H9 (cell line): ENCODE measurements around the gene MERTK. TPM values are rescaled to one million over a fixed set of nuclear protein-coding genes. Genes with fewer than 3 reads are reported as not detected.
A peak's percentile ranks its signal among the peaks of the same experiment; 100 is the strongest.

ENCODE experiments used
- DNase-seq: peaks from one replicate; pipeline ENCODE4 v3.0.0-alpha.2; 2017
- H2AFZ ChIP-seq: one replicate; pipeline ENCODE4 v1.6.1; 2013; ENCODE audit warnings: mild to moderate bottlenecking, low read length, control low read depth, moderate library complexity
- H2AK5ac ChIP-seq: 2 replicates; pipeline ENCODE4 v1.6.1; 2013; ENCODE audit warnings: low read length, control low read depth, mixed read lengths; ENCODE audit not compliant: insufficient read length
- H2BK120ac ChIP-seq: one replicate; pipeline ENCODE4 v1.6.1; 2013; ENCODE audit warnings: low read depth, mild to moderate bottlenecking, low read length, control low read depth, inconsistent platforms; ENCODE audit not compliant: poor library complexity, severe bottlenecking
- H2BK12ac ChIP-seq: 2 replicates; pipeline ENCODE4 v1.6.1; 2013; ENCODE audit warnings: low read length, control low read depth, mixed read lengths, low read depth; ENCODE audit not compliant: insufficient read length
- H2BK15ac ChIP-seq: 2 replicates; pipeline ENCODE4 v1.6.1; 2013; ENCODE audit warnings: low read depth, low read length, control low read depth
- H2BK20ac ChIP-seq: one replicate; pipeline ENCODE4 v1.6.1; 2013; ENCODE audit warnings: low read depth, mild to moderate bottlenecking, low read length, control low read depth, inconsistent platforms; ENCODE audit not compliant: poor library complexity, severe bottlenecking
- H2BK5ac ChIP-seq: 2 replicates; pipeline ENCODE4 v1.6.1; 2013; ENCODE audit warnings: low read length, control low read depth, mixed read lengths; ENCODE audit not compliant: insufficient read length
- H3K14ac ChIP-seq: 2 replicates; pipeline ENCODE4 v1.6.1; 2013; ENCODE audit warnings: low read length, control low read depth; ENCODE audit not compliant: insufficient read depth
- H3K18ac ChIP-seq: 2 replicates; pipeline ENCODE4 v1.6.1; 2013; ENCODE audit warnings: low read depth, mild to moderate bottlenecking, mixed read lengths, low read length, control low read depth; ENCODE audit not compliant: insufficient read length
- H3K23ac ChIP-seq: 2 replicates; pipeline ENCODE4 v1.6.1; 2013; ENCODE audit warnings: low read length, control low read depth, mixed read lengths, low read depth; ENCODE audit not compliant: insufficient read length
- H3K23me2 ChIP-seq: 2 replicates; pipeline ENCODE4 v1.6.1; 2013; ENCODE audit warnings: low read depth, mild to moderate bottlenecking, mixed read lengths, low read length, control low read depth; ENCODE audit not compliant: insufficient read length, poor library complexity, severe bottlenecking
- H3K27ac ChIP-seq: 2 replicates; pipeline ENCODE4 v1.5.1; 2013; ENCODE audit warnings: low read length, control low read depth, mixed read lengths, low read depth; ENCODE audit not compliant: insufficient read length
- H3K27me3 ChIP-seq: 2 replicates; pipeline ENCODE4 v1.6.1; 2013; ENCODE audit warnings: low read length, control low read depth, inconsistent platforms; ENCODE audit not compliant: insufficient read depth
- H3K4ac ChIP-seq: 2 replicates; pipeline ENCODE4 v1.6.1; 2013; ENCODE audit warnings: low read depth, mild to moderate bottlenecking, control low read depth, inconsistent platforms, low read length, moderate library complexity
- H3K4me1 ChIP-seq: 2 replicates; pipeline ENCODE4 v1.6.1; 2013; ENCODE audit warnings: low read length, control low read depth, inconsistent platforms; ENCODE audit not compliant: insufficient read depth
- H3K4me2 ChIP-seq: 2 replicates; pipeline ENCODE4 v1.6.1; 2013; ENCODE audit warnings: low read length, control low read depth, mixed read lengths; ENCODE audit not compliant: insufficient read length, insufficient read depth
- H3K56ac ChIP-seq: 2 replicates; pipeline ENCODE4 v1.6.1; 2013; ENCODE audit warnings: low read depth, mild to moderate bottlenecking, mixed read lengths, low read length, control low read depth; ENCODE audit not compliant: insufficient read length
- H3K79me1 ChIP-seq: 2 replicates; pipeline ENCODE4 v1.6.1; 2013; ENCODE audit warnings: low read depth, mild to moderate bottlenecking, moderate library complexity, low read length, control low read depth, inconsistent platforms; ENCODE audit not compliant: insufficient read depth, poor library complexity, severe bottlenecking
- H3K79me2 ChIP-seq: 2 replicates; pipeline ENCODE4 v1.6.1; 2013; ENCODE audit warnings: low read length, control low read depth, inconsistent platforms; ENCODE audit not compliant: insufficient read depth
- H3K9ac ChIP-seq: 2 replicates; pipeline ENCODE4 v1.6.1; 2013; ENCODE audit warnings: low read length, control low read depth, mixed read lengths; ENCODE audit not compliant: insufficient read length; ENCODE audit errors: extremely low read depth
- H3K9me3 ChIP-seq: one replicate; pipeline ENCODE4 v1.6.1; 2013; ENCODE audit warnings: low read depth, low read length, inconsistent platforms; ENCODE audit not compliant: control insufficient read depth
- H3T11ph ChIP-seq: one replicate; pipeline ENCODE4 v1.6.1; 2013; ENCODE audit warnings: mild to moderate bottlenecking, low read length, control low read depth, inconsistent platforms
- H4K20me1 ChIP-seq: one replicate; pipeline ENCODE4 v1.6.1; 2013; ENCODE audit not compliant: control insufficient read depth, insufficient read length, insufficient read depth
- H4K5ac ChIP-seq: 2 replicates; pipeline ENCODE4 v1.6.1; 2013; ENCODE audit warnings: low read depth, mild to moderate bottlenecking, mixed read lengths, low read length, control low read depth; ENCODE audit not compliant: insufficient read length
- H4K8ac ChIP-seq: replicated peaks from 2 replicates; pipeline ENCODE4 v1.6.1; 2013; ENCODE audit warnings: low read length, control low read depth, mixed read lengths, low read depth; ENCODE audit not compliant: insufficient read length
- H4K91ac ChIP-seq: 2 replicates; pipeline ENCODE4 v1.6.1; 2013; ENCODE audit warnings: low read depth, mild to moderate bottlenecking, moderate library complexity, mixed read lengths, low read length, control low read depth; ENCODE audit not compliant: insufficient read length
- H3K27ac Mint-ChIP-seq, 3 experiments: 2 replicates in 2 of 3; 3 replicates in 1 of 3; pipeline ENCODE4 v1.8.0; 2020 to 2021; ENCODE audit warnings: mixed read lengths in 3 of 3, mild to moderate bottlenecking in 1 of 3, moderate library complexity in 1 of 3
- H3K27me3 Mint-ChIP-seq: 2 replicates; pipeline ENCODE4 v1.8.0; 2021; ENCODE audit warnings: low read depth, mild to moderate bottlenecking, moderate library complexity, mixed read lengths
- H3K36me3 Mint-ChIP-seq, 3 experiments: 2 replicates in 2 of 3; 3 replicates in 1 of 3; pipeline ENCODE4 v1.8.0; 2020 to 2021; ENCODE audit warnings: low read depth in 3 of 3, mixed read lengths in 3 of 3; ENCODE audit not compliant: insufficient read depth in 1 of 3
- H3K4me1 Mint-ChIP-seq, 2 experiments: 2 replicates each; pipeline ENCODE4 v1.8.0; 2020; ENCODE audit warnings: mixed read lengths in 2 of 2
- H3K4me3 Mint-ChIP-seq, 2 experiments: 2 replicates in 1 of 2; 3 replicates in 1 of 2; pipeline ENCODE4 v1.8.0; 2020 to 2021; ENCODE audit warnings: mild to moderate bottlenecking in 2 of 2, mixed read lengths in 2 of 2, moderate library complexity in 1 of 2
- H3K9me3 Mint-ChIP-seq, 2 experiments: 2 replicates in 1 of 2; 3 replicates in 1 of 2; pipeline ENCODE4 v1.8.0; 2020; ENCODE audit warnings: mild to moderate bottlenecking in 2 of 2, mixed read lengths in 2 of 2, moderate library complexity in 1 of 2
- CTCF ChIP-seq: fragments of 200-600 bp; sonication (generic); conservative IDR thresholded peaks from 3 replicates; pipeline ENCODE4 v1.8.0; 2021; ENCODE audit warnings: antibody characterized with exemption, mild to moderate bottlenecking
- WGBS: extraction: QIAGEN DNeasy Blood & Tissue Kit; methylation state at CpG from one replicate; pipeline ENCODE4 v1.1.7; 2013; ENCODE audit warnings: missing lambda C conversion rate, low lambda C conversion rate, mixed read lengths; ENCODE audit not compliant: insufficient read length; ENCODE audit errors: extremely low coverage; 5-methylcytosine and 5-hydroxymethylcytosine counted together
- total RNA-seq: library from RNA; stranded (reverse); gene quantifications from 2 replicates; pipeline ENCODE4 v1.2.1, GENCODE V29; 2021

MERTK gene
- total RNA-seq, 1 experiment from 2014 or later = 4.8 TPM

- H2BK120ac ChIP-seq = no peak overlapping the region
- H2BK20ac ChIP-seq = no peak overlapping the region
- no peaks in the 10 kb centered on the region for H3K9me3 ChIP-seq
- H2AFZ ChIP-seq = no peak overlapping the region
- H3K4me1 ChIP-seq = no peaks in the 10 kb centered on the region
- no peak overlapping the region for H3K56ac ChIP-seq
- Mint-ChIP-seq H3K27me3 (no peaks in the 10 kb centered on the region), H3K27ac (peak overlapping the region; percentile 92 to 98 (median 97); a peak in 6 of 7 replicates), H3K36me3 (peaks cover 4 to 12% (median 5%) of the 10 kb centered on the region in 3 experiments; a peak in 6 of 7 replicates), H3K9me3 (peaks cover 0 to 2% of the 10 kb centered on the region in 2 experiments; a peak in 1 of 5 replicates), H3K4me1 (peaks cover 5 to 12% of the 10 kb centered on the region in 2 experiments), H3K4me3 (peak overlapping the region; percentile 89 to 94)
- no peak overlapping the region for H3K4ac ChIP-seq
- no peaks in the 10 kb centered on the region for H4K20me1 ChIP-seq
- H3K9ac ChIP-seq = peak overlapping the region; percentile 53
- DNase-seq = no peak
- peak overlapping the region; percentile 41; the same call in 1 of the 2 replicates for H3K14ac ChIP-seq
- H4K5ac ChIP-seq = no peak overlapping the region
- no peak overlapping the region for H2AK5ac ChIP-seq
- H2BK12ac ChIP-seq = no peak overlapping the region
- no peak overlapping the region for H3T11ph ChIP-seq
- H3K4me2 ChIP-seq = peak overlapping the region; percentile 96
- H3K27me3 ChIP-seq = no peaks in the 10 kb centered on the region
- no peak overlapping the region for H3K18ac ChIP-seq
- H3K79me2 ChIP-seq = no peaks in the 10 kb centered on the region
- no peak overlapping the region for H4K8ac ChIP-seq
- no peak overlapping the region for H4K91ac ChIP-seq
- no peak; the same call in 2 of the 3 replicates for TF ChIP-seq CTCF
- no CpG with 5 or more reads among the region's 11 CpGs for WGBS
- H2BK15ac ChIP-seq = no peak overlapping the region
- no peaks in the 10 kb centered on the region for H3K79me1 ChIP-seq
- H3K23ac ChIP-seq = no peak overlapping the region
- H2BK5ac ChIP-seq = no peak overlapping the region
- H3K23me2 ChIP-seq = no peaks in the 10 kb centered on the region
- no peak overlapping the region for H3K27ac ChIP-seq
Observed at GRCh38 chr2:111884592-111884964, 13.8 kb upstream of the MERTK start.
